Duodenal mucosa (tissue), 2 donors: ENCODE results near the gene CHMP6.

Source experiments
- H3K27ac ChIP-seq: one replicate; pipeline ENCODE4 v1.7.0; 2013; ENCODE audit warnings: low read depth, low read length
- H3K27me3 ChIP-seq, 2 donors: one replicate each; pipeline ENCODE4 v1.7.0; 2013; ENCODE audit warnings: low read length in 2 of 2, control low read depth in 1 of 2; ENCODE audit not compliant: insufficient read depth in 2 of 2, control insufficient read depth in 1 of 2
- H3K36me3 ChIP-seq, 2 donors: one replicate each; pipeline ENCODE4 v1.7.0; 2013; ENCODE audit warnings: low read length in 2 of 2, control low read depth in 1 of 2; ENCODE audit not compliant: insufficient read depth in 2 of 2, control insufficient read depth in 1 of 2
- H3K4me1 ChIP-seq, 2 donors: one replicate each; pipeline ENCODE4 v1.7.0; 2013; ENCODE audit warnings: low read length in 2 of 2, control low read depth in 1 of 2; ENCODE audit not compliant: insufficient read depth in 2 of 2, control insufficient read depth in 1 of 2
- H3K4me3 ChIP-seq, 2 donors: one replicate each; pipeline ENCODE4 v1.7.0; 2013; ENCODE audit warnings: low read length in 2 of 2, low read depth in 1 of 2
- H3K9ac ChIP-seq, 2 donors: one replicate each; pipeline ENCODE4 v1.7.0; 2013; ENCODE audit warnings: low read length in 2 of 2, low read depth in 1 of 2
- H3K9me3 ChIP-seq, 2 donors: one replicate each; pipeline ENCODE4 v1.7.0; 2013; ENCODE audit warnings: low read length in 2 of 2, control low read depth in 1 of 2; ENCODE audit not compliant: control insufficient read depth in 1 of 2

CHMP6 gene

DNA sequence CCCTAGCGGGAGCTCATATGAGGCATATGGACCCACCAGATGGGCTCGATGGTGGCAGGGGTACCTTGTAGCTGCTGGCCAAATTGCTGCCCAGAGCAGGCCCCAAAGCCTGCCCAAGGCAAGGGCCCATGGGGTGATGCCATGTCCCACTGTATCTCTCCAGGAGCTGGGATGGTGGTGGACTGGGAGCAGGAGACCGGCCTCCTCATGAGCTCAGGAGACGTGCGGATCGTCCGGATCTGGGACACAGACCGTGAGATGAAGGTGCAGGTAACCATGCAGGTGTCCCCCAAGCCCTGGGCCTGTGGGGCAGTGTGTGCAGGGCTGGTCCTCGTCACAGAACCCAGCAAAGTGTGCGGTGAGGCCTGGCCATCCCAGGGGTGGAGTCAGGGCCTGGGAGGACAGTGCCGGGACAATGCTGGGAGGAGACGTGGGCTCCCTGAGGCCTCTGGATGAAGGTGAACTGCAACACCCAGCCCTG, 34.1 kb upstream of the CHMP6 start:
- H3K27me3 ChIP-seq: no peaks in the 10 kb centered on the region
- no peak overlapping the region for H3K9ac ChIP-seq
- H3K9me3 ChIP-seq: no peaks in the 10 kb centered on the region
- H3K27ac ChIP-seq: no peak overlapping the region
- peaks cover 0 to 4% of the 10 kb centered on the region in 2 donors for H3K36me3 ChIP-seq
- H3K4me3 ChIP-seq: no peak overlapping the region
- H3K4me1 ChIP-seq: peaks cover 0 to 11% of the 10 kb centered on the region in 2 donors

DNA sequence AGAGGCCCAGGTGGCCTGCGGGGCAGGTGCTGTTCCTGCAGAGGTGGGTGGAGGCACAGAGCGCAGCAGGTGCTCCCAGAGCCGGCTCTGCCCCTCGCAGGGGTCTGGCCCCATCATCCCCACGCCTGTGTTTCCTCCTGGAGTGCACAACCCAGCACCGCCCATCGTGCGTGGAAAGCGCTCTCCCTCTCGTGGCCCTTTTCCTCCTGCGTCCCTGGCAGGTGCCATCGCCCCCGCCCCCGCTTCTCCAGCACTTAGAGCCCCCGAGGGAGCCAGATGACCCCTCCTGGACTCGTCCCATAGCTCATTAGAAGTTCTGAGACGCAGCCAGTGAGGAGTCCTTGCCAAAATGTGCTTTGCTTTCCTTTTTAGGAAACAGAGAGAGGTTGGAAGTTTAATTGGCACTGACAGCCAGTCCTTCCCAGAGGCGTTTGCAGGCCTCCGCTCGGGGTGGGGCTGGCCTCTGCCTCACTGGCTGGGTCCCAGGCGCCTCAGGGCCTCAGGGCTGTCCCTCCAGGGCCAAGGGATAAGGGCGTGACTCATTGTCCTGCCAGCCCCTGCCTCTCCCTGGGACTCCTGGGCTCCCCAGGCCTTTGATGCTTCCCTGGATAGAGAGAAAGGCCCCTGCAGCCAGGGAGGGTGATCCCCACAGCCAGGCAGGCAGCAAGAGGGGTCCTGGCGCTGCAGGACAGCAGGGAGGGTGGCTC, 32.2 kb upstream of the CHMP6 start:
- no peaks in the 10 kb centered on the region for H3K9me3 ChIP-seq
- peaks cover 0 to 7% of the 10 kb centered on the region in 2 donors for H3K36me3 ChIP-seq
- H3K4me3 ChIP-seq: no peak overlapping the region
- no peaks in the 10 kb centered on the region for H3K27me3 ChIP-seq
- peak overlapping the region; percentile 42 for H3K27ac ChIP-seq
- H3K9ac ChIP-seq: no peak overlapping the region
- H3K4me1 ChIP-seq: peaks cover 0 to 11% of the 10 kb centered on the region in 2 donors

DNA sequence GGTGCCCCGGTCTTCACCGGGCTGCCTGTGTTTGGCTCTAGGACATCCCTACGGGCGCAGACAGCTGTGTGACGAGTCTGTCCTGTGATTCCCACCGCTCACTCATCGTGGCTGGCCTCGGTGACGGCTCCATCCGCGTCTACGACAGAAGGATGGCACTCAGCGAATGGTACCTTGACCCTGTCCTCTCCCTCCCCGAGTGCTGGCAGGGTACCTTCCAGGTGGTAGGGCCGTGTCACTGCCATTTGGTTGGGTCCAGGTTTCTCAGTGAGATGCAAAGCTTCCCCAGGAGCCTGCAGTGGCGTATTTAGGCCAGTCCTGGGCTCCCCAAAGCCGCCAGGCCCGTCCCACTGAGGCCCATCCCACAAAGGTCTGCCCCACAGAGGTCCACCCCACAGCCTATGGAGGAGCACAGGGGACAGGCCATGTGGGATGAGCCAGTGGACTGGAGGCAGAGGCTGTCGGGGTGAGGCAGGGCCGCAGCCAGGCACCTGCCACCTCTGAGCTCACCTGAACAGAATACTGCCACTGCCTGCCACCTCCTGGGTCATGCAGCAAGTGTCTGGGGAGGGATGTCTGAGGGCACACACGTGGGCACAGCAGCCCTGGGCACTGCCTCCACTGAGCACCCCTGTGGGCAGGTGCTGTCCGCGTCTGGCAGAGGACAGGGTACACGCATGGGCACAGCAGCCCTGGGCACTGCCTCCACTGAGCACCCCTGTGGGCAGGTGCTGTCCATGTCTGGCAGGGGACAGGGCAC, 31.4 kb upstream of the CHMP6 start:
- Histone ChIP-seq H3K4me1 (peaks cover 0 to 11% of the 10 kb centered on the region in 2 donors), H3K27ac (no peak overlapping the region), H3K9ac (no peak overlapping the region), H3K9me3 (no peaks in the 10 kb centered on the region), H3K36me3 (peaks cover 0 to 13% of the 10 kb centered on the region in 2 donors), H3K4me3 (no peak overlapping the region), H3K27me3 (no peaks in the 10 kb centered on the region)

DNA sequence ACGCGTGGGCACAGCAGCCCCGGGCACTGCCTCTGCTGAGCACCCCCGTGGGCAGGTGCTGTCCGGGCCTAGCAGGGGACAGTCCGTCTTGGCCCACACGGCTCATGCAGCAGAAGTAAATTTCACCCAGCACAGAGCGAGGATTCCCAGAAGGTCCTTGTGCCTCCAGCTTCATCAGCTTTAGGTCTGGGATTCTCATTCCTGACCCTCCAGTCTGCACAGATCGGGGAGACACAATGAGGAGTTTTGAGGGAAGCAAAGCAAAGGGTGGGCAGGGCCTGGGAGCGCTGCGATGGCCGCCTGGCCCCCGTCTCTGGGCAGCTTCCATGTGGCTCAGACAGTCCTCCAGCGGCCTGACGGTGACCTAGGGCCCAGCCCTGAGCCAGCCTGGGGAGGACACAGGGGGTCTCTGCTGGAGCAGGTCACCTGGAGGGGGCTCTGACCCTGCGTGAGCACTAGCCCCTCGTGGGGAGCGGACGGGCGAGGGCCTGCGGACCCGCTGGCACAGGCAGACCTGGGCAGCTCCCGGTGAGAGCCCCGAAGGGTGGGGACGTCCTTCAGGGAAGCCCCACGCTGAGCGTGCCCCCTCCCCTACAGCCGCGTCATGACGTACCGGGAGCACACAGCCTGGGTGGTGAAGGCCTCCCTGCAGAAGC, 30.7 kb upstream of the CHMP6 start:
- Histone ChIP-seq H3K36me3 (peaks cover 0 to 17% of the 10 kb centered on the region in 2 donors), H3K27me3 (no peaks in the 10 kb centered on the region), H3K4me1 (peaks cover 0 to 11% of the 10 kb centered on the region in 2 donors), H3K9ac (no peak overlapping the region), H3K4me3 (no peak overlapping the region), H3K27ac (no peak overlapping the region), H3K9me3 (no peaks in the 10 kb centered on the region)

DNA sequence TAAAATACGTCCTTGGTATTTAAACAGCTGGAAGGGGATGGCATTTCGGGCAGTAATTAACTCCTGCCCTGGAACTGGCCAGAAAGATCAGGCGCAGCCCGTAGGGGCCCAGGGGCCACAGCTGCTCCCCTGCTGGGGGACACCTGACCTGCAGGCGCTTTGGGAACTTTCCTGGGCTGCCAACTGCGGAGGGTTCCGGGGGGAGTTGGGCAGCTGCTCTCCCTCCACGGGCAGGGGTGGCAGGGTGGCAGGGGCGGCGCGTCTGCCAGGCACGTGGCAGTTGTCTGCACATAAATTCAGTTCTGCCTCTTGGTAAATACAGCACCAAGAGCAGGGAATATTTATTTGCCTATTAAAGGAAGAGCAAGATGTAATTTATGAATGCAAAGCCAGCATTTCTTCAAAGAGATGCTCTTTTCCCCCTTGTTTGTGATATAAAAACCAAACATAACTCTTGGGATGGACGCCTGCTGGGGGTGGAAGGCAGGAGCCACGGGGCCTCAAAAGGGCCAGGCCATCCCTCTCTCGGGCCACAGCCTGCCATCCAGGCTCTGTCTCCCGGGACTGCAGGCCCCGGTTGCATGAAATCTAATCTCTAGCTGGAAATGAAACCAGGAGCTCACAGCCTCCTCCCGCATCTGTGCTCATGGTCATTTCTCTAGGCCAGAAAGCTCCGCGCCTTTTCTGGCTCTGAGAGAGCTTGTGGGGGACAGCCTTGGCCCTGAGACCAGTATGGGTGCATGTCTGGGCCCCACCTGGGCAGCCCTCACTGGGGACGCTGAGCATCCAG, 29.9 kb upstream of the CHMP6 start:
- H3K4me3 ChIP-seq: no peak overlapping the region

DNA sequence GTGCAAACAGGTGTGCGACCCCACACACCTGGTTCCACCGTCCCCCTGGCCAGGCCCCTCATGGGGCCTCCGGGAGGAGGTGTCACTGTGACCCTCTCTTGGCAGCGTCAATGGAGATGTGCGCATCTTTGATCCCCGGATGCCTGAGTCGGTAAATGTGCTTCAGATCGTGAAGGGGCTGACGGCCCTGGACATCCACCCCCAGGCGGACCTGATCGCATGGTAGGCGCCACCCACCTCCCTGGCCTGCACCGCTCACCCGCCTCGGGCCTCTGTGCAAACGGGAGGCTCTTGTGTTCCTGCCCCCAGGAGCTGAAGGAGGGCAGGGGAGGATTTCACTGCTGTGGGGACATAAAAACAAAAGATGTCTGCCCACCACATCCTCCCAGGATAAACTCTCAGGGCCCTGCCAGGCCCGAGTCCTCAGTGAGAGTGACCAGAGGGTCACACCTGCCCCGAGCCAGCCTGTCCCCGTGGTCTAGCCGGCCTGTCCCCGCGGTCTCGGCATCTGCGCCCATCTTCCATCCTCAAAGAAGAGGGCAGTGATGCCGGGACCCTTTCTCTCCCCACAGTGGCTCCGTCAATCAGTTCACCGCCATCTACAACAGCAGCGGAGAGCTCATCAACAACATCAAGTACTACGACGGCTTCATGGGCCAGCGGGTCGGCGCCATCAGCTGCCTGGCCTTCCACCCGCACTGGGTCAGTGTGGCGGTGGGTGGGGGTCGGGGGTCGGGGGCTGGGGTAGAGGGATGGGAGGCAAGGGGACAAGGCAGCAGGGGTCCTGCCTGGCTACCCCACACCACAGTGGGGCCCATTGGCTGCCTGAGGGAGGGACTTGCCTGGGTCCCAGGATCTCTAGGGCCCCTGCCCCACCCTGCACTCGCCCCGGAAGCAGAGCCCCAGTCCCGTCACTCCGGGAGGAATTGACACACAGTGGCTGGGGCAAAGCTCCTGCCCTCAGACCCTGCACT, 29.0 kb upstream of the CHMP6 start:
- Histone ChIP-seq H3K4me3 (no peak overlapping the region), H3K27ac (no peak overlapping the region), H3K4me1 (peaks cover 0 to 11% of the 10 kb centered on the region in 2 donors), H3K9me3 (no peaks in the 10 kb centered on the region), H3K9ac (no peak overlapping the region), H3K36me3 (peaks cover 0 to 17% of the 10 kb centered on the region in 2 donors), H3K27me3 (no peaks in the 10 kb centered on the region)

More for the DNA sequence above, 29.9 kb upstream of the CHMP6 start:
- Histone ChIP-seq H3K36me3 (peaks cover 0 to 17% of the 10 kb centered on the region in 2 donors), H3K27me3 (no peaks in the 10 kb centered on the region), H3K9ac (no peak overlapping the region), H3K9me3 (no peaks in the 10 kb centered on the region), H3K4me1 (peaks cover 0 to 11% of the 10 kb centered on the region in 2 donors), H3K27ac (no peak overlapping the region)

DNA sequence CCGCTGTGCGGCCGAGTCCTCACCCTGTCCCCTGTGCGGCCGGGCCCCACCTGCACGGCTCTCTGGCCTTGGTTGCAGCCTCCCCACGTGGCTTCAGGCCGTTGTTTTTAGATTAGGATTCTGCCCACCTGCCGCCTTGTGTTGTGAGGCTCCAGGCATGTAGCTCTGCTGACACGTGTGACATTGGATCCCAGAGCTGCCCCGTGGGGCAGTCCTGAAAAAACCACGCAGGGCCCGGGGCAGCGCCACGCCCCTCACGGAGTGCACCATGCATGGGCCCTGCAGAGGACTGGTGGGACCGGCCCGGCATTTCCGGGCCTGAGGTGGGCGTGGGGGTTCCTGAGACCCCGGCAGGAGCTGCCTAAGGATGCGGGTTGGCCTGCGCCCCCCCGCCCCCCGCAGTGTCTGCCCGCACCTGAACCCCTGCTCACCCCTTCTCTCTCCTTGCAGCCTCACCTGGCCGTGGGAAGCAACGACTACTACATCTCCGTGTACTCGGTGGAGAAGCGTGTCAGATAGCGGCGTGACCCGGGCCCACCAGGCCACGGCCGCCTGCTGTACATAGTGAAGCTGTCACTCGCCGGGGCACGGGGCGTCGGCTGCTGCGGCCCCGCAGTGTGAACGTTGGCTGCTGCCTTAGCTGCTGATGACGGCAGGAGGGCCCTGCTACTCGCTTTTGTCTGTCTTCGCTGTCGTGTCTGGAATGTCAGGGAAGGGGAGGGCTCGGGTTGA, 27.7 kb upstream of the CHMP6 start:
- Histone ChIP-seq H3K36me3 (peaks cover 0 to 17% of the 10 kb centered on the region in 2 donors), H3K4me3 (no peak overlapping the region), H3K4me1 (peaks cover 0 to 11% of the 10 kb centered on the region in 2 donors), H3K9ac (no peak overlapping the region), H3K27me3 (no peaks in the 10 kb centered on the region), H3K9me3 (no peaks in the 10 kb centered on the region), H3K27ac (no peak overlapping the region)

DNA sequence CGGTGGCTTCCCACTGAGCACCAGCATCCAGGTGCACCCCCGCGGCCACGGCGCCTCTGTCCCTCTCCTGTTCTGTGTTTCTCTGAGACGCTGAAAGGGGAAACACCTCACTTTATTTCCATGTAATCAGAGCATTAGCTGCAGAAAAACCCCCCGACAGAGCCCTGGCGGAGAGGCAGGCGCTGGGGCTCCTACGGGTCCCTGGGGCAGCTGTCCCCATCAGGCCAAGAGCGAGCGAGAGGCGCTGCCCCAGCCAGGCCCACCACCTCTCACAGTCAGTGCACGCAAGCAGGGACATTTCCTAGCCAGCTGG, 27.1 kb upstream of the CHMP6 start:
- peaks cover 0 to 9% of the 10 kb centered on the region in 2 donors for H3K4me1 ChIP-seq
- H3K9ac ChIP-seq: no peak overlapping the region
- H3K27ac ChIP-seq: no peak overlapping the region
- peaks cover 0 to 17% of the 10 kb centered on the region in 2 donors for H3K36me3 ChIP-seq
- H3K27me3 ChIP-seq: no peaks in the 10 kb centered on the region
- H3K4me3 ChIP-seq: no peak overlapping the region
- no peaks in the 10 kb centered on the region for H3K9me3 ChIP-seq
